HepG2 (cell line): ENCODE results near the gene DGKD. TPM values are rescaled to one million over a fixed set of nuclear protein-coding genes. Genes with fewer than 3 reads are reported as not detected.

Source experiments
- ERF ChIP-seq: IDR thresholded peaks from 2 replicates; pipeline ENCODE4 v1.6.1; 2018; ENCODE audit warnings: missing biosample characterization, missing genetic modification reagents
- FOXC1 ChIP-seq: sonication (generic); formaldehyde crosslinking; IDR thresholded peaks from 2 replicates; pipeline ENCODE4 v1.8.0; 2022; ENCODE audit warnings: mild to moderate bottlenecking, missing genetic modification reagents, borderline replicate concordance
- MTF2 ChIP-seq: sonication (generic); formaldehyde crosslinking; IDR thresholded peaks from 2 replicates; pipeline ENCODE4 v1.5.0; 2020; ENCODE audit warnings: missing genetic modification reagents, borderline replicate concordance
- NCOA1 ChIP-seq: sonication (generic); formaldehyde crosslinking; IDR thresholded peaks from 2 replicates; pipeline ENCODE4 v1.9.0; 2021; ENCODE audit warnings: missing genetic modification reagents
- NFKBIZ ChIP-seq: IDR thresholded peaks from 2 replicates; pipeline ENCODE4 v1.6.1; 2018; ENCODE audit warnings: missing genetic modification reagents, missing compliant biosample characterization
- PHF20 ChIP-seq: sonication (generic); formaldehyde crosslinking; IDR thresholded peaks from 2 replicates; pipeline ENCODE4 v1.5.0; 2020; ENCODE audit warnings: mild to moderate bottlenecking, missing genetic modification reagents
- PHF5A ChIP-seq: IDR thresholded peaks from one replicate; pipeline ENCODE4 v1.6.1; 2018; ENCODE audit warnings: low read depth, missing genetic modification reagents; ENCODE audit not compliant: unreplicated experiment
- RARA ChIP-seq: IDR thresholded peaks from 2 replicates; pipeline ENCODE4 v1.6.1; 2016; ENCODE audit warnings: missing genetic modification reagents, missing compliant biosample characterization
- REXO4 ChIP-seq: sonication (generic); formaldehyde crosslinking; IDR thresholded peaks from 2 replicates; pipeline ENCODE4 v1.8.0; 2022; ENCODE audit warnings: missing genetic modification reagents, mild to moderate bottlenecking, borderline replicate concordance
- SNAPC2 ChIP-seq: sonication (generic); formaldehyde crosslinking; IDR thresholded peaks from 2 replicates; pipeline ENCODE4 v1.8.1; 2022; ENCODE audit warnings: mild to moderate bottlenecking, missing genetic modification reagents
- SOX13 ChIP-seq, 3 experiments: fragments of 450-650 bp in 1 of 3; sonication (generic) in 1 of 3; formaldehyde crosslinking in 1 of 3; IDR thresholded peaks in 2 of 3; conservative IDR thresholded peaks in 1 of 3; 2 replicates each; pipeline versions ENCODE4 v1.5.0 to v1.6.1; 2016 to 2020; ENCODE audit warnings: antibody characterized with exemption in 1 of 3, mild to moderate bottlenecking in 1 of 3, missing compliant biosample characterization in 1 of 3, missing genetic modification reagents in 1 of 3, moderate library complexity in 1 of 3
- TARDBP ChIP-seq: sonication (generic); formaldehyde crosslinking; IDR thresholded peaks from 2 replicates; pipeline ENCODE4 v1.8.0; 2022; ENCODE audit warnings: mild to moderate bottlenecking, missing genetic modification reagents
- TP53 ChIP-seq: sonication (generic); formaldehyde crosslinking; conservative IDR thresholded peaks from 2 replicates; pipeline ENCODE4 v1.4.0; 2020; ENCODE audit warnings: missing genetic modification reagents
- UBTF ChIP-seq: sonication (generic); formaldehyde crosslinking; IDR thresholded peaks from 2 replicates; pipeline ENCODE4 v1.4.0; 2020; ENCODE audit warnings: mild to moderate bottlenecking, missing genetic modification reagents
- ZBED4 ChIP-seq: sonication (generic); formaldehyde crosslinking; IDR thresholded peaks from 2 replicates; pipeline ENCODE4 v1.4.0; 2020; ENCODE audit warnings: missing genetic modification reagents, borderline replicate concordance
- ZBTB21 ChIP-seq: sonication (generic); formaldehyde crosslinking; IDR thresholded peaks from 2 replicates; pipeline ENCODE4 v1.4.0; 2020; ENCODE audit warnings: missing genetic modification reagents
- ZBTB42 ChIP-seq: sonication (generic); formaldehyde crosslinking; IDR thresholded peaks from 2 replicates; pipeline ENCODE4 v1.5.0; 2020; ENCODE audit warnings: mild to moderate bottlenecking, missing genetic modification reagents
- ZNF383 ChIP-seq: sonication (generic); formaldehyde crosslinking; IDR thresholded peaks from 2 replicates; pipeline ENCODE4 v1.4.0; 2020; ENCODE audit warnings: missing genetic modification reagents, mild to moderate bottlenecking, borderline replicate concordance
- ZNF577 ChIP-seq: sonication (generic); formaldehyde crosslinking; IDR thresholded peaks from 2 replicates; pipeline ENCODE4 v1.4.0; 2020; ENCODE audit warnings: mild to moderate bottlenecking, low read depth, missing genetic modification reagents, borderline replicate concordance
- polyA plus RNA-seq, 8 experiments: library from polyadenylated mRNA; depleted of rRNA in 3 of 8; stranded (reverse) in 7 of 8; unstranded in 1 of 8; fragments of >200 nt; fragmentation: Illumina TruSeq in 4 of 8; extraction: Trizol in 4 of 8; gene quantifications; 2 replicates each; pipeline versions ENCODE4 v1.2.1 to v1.2.3, GENCODE V29; 2011 to 2016; ENCODE audit warnings: low read depth in 4 of 8, missing spikeins in 1 of 8, mixed read lengths in 1 of 8; ENCODE audit not compliant: insufficient read depth in 1 of 8
- total RNA-seq, 5 experiments: library from RNA; depleted of rRNA; stranded (reverse); fragments of >200 nt; fragmentation: Illumina TruSeq; extraction: Trizol; gene quantifications; 2 replicates each; pipeline ENCODE4 v1.2.3, GENCODE V29; 2016; ENCODE audit warnings: low read depth in 1 of 5
- TF ChIP-seq, protein P1 (sequence below): IDR thresholded peaks from 2 replicates; pipeline ENCODE4 v1.6.1; 2016; ENCODE audit warnings: low read depth, control low read depth

The DGKD gene
- total and polyA plus RNA-seq, 2 of the 13 experiments (the other 11 are each of a cell fraction or from before 2014, with no cell fraction given) = 24.5 to 33.2 TPM

- no peak for TF ChIP-seq ZNF383 (CRISPR knock-in tag)
- peak; percentile 81; the same call in 1 of the 2 replicates for TF ChIP-seq FOXC1
- TF ChIP-seq, protein P1, sequence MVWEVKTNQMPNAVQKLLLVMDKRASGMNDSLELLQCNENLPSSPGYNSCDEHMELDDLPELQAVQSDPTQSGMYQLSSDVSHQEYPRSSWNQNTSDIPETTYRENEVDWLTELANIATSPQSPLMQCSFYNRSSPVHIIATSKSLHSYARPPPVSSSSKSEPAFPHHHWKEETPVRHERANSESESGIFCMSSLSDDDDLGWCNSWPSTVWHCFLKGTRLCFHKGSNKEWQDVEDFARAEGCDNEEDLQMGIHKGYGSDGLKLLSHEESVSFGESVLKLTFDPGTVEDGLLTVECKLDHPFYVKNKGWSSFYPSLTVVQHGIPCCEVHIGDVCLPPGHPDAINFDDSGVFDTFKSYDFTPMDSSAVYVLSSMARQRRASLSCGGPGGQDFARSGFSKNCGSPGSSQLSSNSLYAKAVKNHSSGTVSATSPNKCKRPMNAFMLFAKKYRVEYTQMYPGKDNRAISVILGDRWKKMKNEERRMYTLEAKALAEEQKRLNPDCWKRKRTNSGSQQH (CRISPR knock-in tag) = no peak
- peak; percentile 47 for TF ChIP-seq ERF (CRISPR knock-in tag)
- no peak for TF ChIP-seq TP53 (CRISPR knock-in tag)
- no peak for TF ChIP-seq SOX13 (IDR thresholded peaks at IDR 0.05)
- TF ChIP-seq SOX13 (CRISPR knock-in tag; conservative IDR thresholded peaks at IDR 0.05 in 1 of 2, IDR thresholded peaks at IDR 0.05 in 1 of 2) = peak in 1 of 2 experiments; percentile 46; a peak in 1 of 4 replicates
- TF ChIP-seq UBTF (CRISPR knock-in tag) = peak; percentile 15; the same call in 1 of the 2 replicates
- no peak for TF ChIP-seq ZNF577
- TF ChIP-seq PHF5A (CRISPR knock-in tag) = no peak
- TF ChIP-seq RARA = peak; percentile 37; the same call in 1 of the 2 replicates
- peak; percentile 49; the same call in 1 of the 2 replicates for TF ChIP-seq MTF2 (CRISPR knock-in tag)
- 0 out of 2 replicates have a peak, but pooled peaks have one; percentile 40 for TF ChIP-seq ZBED4 (CRISPR knock-in tag)
- no peak for TF ChIP-seq REXO4 (CRISPR knock-in tag)
- no peak for TF ChIP-seq ZBTB21
- peak; percentile 49; the same call in 1 of the 2 replicates for TF ChIP-seq PHF20 (CRISPR knock-in tag)
- TF ChIP-seq NFKBIZ (CRISPR knock-in tag) = no peak
- no peak for TF ChIP-seq NCOA1 (CRISPR knock-in tag)
- no peak for TF ChIP-seq TARDBP (CRISPR knock-in tag)
- 0 out of 2 replicates have a peak, but pooled peaks have one; percentile 79 for TF ChIP-seq ZBTB42 (CRISPR knock-in tag)
- no peak for TF ChIP-seq SNAPC2 (CRISPR knock-in tag)
These were observed at the start of gene DGKD (continued) for GRCh38 chr2:233353769-233354499.
